ENCODE results near the gene CRADD.
"Not testable (repeated sequence)": the region's sequence is repeated elsewhere in the genome, so short reads cannot be mapped to it uniquely, and the experiment has no call there.

CRADD gene

GRCh38 chr12:93925585-93926205, 248.5 kb downstream of the CRADD start:
- Histone ChIP-seq H3K27me3 (ENCODE audit: insufficient read depth, poor library complexity, severe bottlenecking) (no peaks in the 10 kb centered on the region), H3K27ac (replicated peaks) (no peak overlapping the region), H3K4me3 (replicated peaks; ENCODE audit: insufficient read depth, low read length) (no peak overlapping the region)
- no peak for DNase-seq (ENCODE audit: low read depth in 1 of 2, low spot score in 1 of 2)
- TF ChIP-seq GABPA (IDR thresholded peaks at IDR 0.05; ENCODE audit: low read depth) (no peak), SPI1 (IDR thresholded peaks at IDR 0.05; ENCODE audit: borderline replicate concordance, low read depth) (no peak), POLR2AphosphoS5 (IDR thresholded peaks at IDR 0.05; ENCODE audit: low read depth) (no peak), REST (IDR thresholded peaks at IDR 0.05; ENCODE audit: insufficient replicate concordance, low read depth) (no peak)

- Histone ChIP-seq H3K27ac (replicated peaks) (no peak overlapping the region), H3K4me3 (replicated peaks; ENCODE audit: insufficient read depth, low read length) (no peak overlapping the region), H3K27me3 (ENCODE audit: insufficient read depth, poor library complexity, severe bottlenecking) (no peaks in the 10 kb centered on the region)
- TF ChIP-seq CTCF (IDR thresholded peaks at IDR 0.05; ENCODE audit: insufficient read depth, low read length) (no peak), GABPA (IDR thresholded peaks at IDR 0.05; ENCODE audit: low read depth) (no peak), SPI1 (IDR thresholded peaks at IDR 0.05; ENCODE audit: borderline replicate concordance, low read depth) (no peak), POLR2AphosphoS5 (IDR thresholded peaks at IDR 0.05; ENCODE audit: low read depth) (no peak), REST (IDR thresholded peaks at IDR 0.05; ENCODE audit: insufficient replicate concordance, low read depth) (no peak)
- no peak for DNase-seq (ENCODE audit: low read depth in 1 of 2, low spot score in 1 of 2)
These were observed 249.1 kb downstream of the CRADD start for GRCh38 chr12:93926237-93926636.

- not testable (repeated sequence) for H3K27me3 ChIP-seq (ENCODE audit: insufficient read depth, poor library complexity, severe bottlenecking); H3K27ac ChIP-seq (replicated peaks); H3K4me3 ChIP-seq (replicated peaks; ENCODE audit: insufficient read depth, low read length); DNase-seq (ENCODE audit: low read depth in 1 of 2, low spot score in 1 of 2)
These were observed 251.9 kb downstream of the CRADD start for GRCh38 chr12:93929081-93929480.

- no peak overlapping the region for H3K27ac ChIP-seq (replicated peaks)
- no peak for DNase-seq (ENCODE audit: low read depth in 1 of 2, low spot score in 1 of 2)
- no peak overlapping the region for H3K4me3 ChIP-seq (replicated peaks; ENCODE audit: insufficient read depth, low read length)
- TF ChIP-seq POLR2AphosphoS5 (IDR thresholded peaks at IDR 0.05; ENCODE audit: low read depth) (no peak), SPI1 (IDR thresholded peaks at IDR 0.05; ENCODE audit: borderline replicate concordance, low read depth) (no peak), CTCF (IDR thresholded peaks at IDR 0.05; ENCODE audit: insufficient read depth, low read length) (no peak), GABPA (IDR thresholded peaks at IDR 0.05; ENCODE audit: low read depth) (no peak), REST (IDR thresholded peaks at IDR 0.05; ENCODE audit: insufficient replicate concordance, low read depth) (no peak)
- H3K27me3 ChIP-seq (ENCODE audit: insufficient read depth, poor library complexity, severe bottlenecking): no peaks in the 10 kb centered on the region
These were observed 260.6 kb downstream of the CRADD start for GRCh38 chr12:93937812-93938211.
